GM12878 (cell line): Measurements from ENCODE around the gene GPRC5C.

ENCODE experiments used
- TF ChIP-seq, protein P1 (sequence below): IDR thresholded peaks from 2 replicates; pipeline ENCODE4 v1.6.1; 2012; ENCODE audit warnings: low read length, inconsistent platforms
- TF ChIP-seq, protein P2 (sequence below): IDR thresholded peaks from 2 replicates; pipeline ENCODE4 v1.6.1; 2011; ENCODE audit warnings: low read depth, low read length, improper control_type of control experiment, borderline replicate concordance

DNA sequence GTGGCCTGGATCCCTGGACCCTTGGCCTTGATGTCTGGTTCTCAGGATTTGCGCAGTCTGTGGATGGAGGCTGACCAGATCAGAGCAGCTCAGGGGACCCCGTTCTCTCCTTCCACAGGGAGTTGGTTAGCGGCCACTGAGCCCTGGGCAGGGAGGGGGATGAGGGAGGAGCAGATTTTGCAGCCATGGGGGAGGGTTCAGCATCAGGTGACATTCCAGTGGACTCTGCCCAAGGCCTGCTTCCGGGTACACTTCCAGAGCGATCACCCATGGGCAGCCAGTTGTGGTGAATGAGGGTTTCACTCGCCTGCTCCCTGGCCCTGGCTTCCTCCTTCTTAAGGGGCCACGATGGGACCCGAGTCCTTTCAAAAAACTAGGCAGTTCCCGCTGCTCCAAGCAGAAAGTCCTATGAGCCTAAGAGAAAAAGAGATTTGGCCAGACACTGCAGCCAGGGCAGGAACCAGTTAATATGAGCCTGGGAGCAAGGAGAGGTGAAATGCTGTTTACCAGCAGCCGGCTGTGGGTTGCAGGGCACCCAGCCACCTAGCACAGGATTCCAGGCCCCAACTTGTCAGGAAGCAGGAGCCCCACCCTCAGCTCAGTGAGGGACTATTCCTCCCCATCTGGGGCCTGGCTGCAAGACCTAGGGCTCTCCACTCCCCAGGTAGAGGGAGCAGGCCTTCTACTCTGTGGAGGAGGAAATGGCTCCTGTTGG is 4.7 kb upstream of the GPRC5C start:
- TF ChIP-seq, protein P1, sequence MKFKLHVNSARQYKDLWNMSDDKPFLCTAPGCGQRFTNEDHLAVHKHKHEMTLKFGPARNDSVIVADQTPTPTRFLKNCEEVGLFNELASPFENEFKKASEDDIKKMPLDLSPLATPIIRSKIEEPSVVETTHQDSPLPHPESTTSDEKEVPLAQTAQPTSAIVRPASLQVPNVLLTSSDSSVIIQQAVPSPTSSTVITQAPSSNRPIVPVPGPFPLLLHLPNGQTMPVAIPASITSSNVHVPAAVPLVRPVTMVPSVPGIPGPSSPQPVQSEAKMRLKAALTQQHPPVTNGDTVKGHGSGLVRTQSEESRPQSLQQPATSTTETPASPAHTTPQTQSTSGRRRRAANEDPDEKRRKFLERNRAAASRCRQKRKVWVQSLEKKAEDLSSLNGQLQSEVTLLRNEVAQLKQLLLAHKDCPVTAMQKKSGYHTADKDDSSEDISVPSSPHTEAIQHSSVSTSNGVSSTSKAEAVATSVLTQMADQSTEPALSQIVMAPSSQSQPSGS, result no peak
- TF ChIP-seq, protein P2, sequence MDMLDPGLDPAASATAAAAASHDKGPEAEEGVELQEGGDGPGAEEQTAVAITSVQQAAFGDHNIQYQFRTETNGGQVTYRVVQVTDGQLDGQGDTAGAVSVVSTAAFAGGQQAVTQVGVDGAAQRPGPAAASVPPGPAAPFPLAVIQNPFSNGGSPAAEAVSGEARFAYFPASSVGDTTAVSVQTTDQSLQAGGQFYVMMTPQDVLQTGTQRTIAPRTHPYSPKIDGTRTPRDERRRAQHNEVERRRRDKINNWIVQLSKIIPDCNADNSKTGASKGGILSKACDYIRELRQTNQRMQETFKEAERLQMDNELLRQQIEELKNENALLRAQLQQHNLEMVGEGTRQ, result no peak
